NT2/D1 (cell line): ENCODE data around the gene STXBP3.

Source experiments
- SUZ12 ChIP-seq: IDR thresholded peaks from 2 replicates; pipeline ENCODE4 v1.6.1; 2011; ENCODE audit not compliant: insufficient read length, insufficient read depth; ENCODE audit errors: extremely low read depth
- YY1 ChIP-seq: IDR thresholded peaks from 2 replicates; pipeline ENCODE4 v1.6.1; 2011; ENCODE audit not compliant: insufficient read length, insufficient read depth
- ZNF274 ChIP-seq: IDR thresholded peaks from 2 replicates; pipeline ENCODE4 v1.6.1; 2011; ENCODE audit warnings: mild to moderate bottlenecking, low read depth, low read length

DNA sequence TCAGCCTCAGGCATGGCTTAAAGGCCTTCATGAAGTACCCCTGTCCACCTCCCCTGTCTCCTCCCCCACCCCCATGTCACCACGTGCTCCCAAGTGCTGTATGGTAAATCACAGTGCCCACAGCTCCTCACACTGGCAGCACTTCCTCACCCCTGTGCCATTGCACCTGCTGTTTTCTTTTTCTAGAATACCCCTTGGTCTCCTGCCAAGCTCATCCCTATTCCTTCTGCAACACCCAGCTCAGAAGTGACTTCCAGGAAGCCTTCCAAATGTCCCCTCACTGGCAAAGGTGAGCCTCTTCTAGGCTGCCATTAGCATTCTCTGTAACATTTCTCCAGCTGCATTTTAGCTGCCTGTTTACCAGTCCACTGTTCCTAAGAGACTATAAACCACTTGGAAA, 101.0 kb downstream of the STXBP3 start:
- TF ChIP-seq YY1, result no peak
- no peak for TF ChIP-seq SUZ12
- no peak for TF ChIP-seq ZNF274
